Mesenchymal stem cell (in vitro differentiated cells and primary cell): ENCODE data around the gene TMEM8B.

Source experiments
- DNase-seq: peaks from one replicate; pipeline ENCODE4 v3.0.0-alpha.2; 2013
- H2AFZ ChIP-seq: one replicate; pipeline ENCODE4 v1.6.1; 2013; ENCODE audit warnings: low read depth, mild to moderate bottlenecking, control low read depth, inconsistent platforms, low read length, moderate library complexity
- H2AK5ac ChIP-seq: 2 replicates; pipeline ENCODE4 v1.6.1; 2013; ENCODE audit warnings: low read length, moderate library complexity, mild to moderate bottlenecking, inconsistent platforms; ENCODE audit not compliant: severe bottlenecking
- H2BK120ac ChIP-seq: one replicate; pipeline ENCODE4 v1.6.1; 2013; ENCODE audit warnings: low read depth, mild to moderate bottlenecking, inconsistent platforms, low read length, moderate library complexity
- H2BK12ac ChIP-seq, 2 experiments: one replicate each; pipeline ENCODE4 v1.6.1; 2013; ENCODE audit warnings: inconsistent platforms in 2 of 2, low read length in 2 of 2, mild to moderate bottlenecking in 2 of 2, moderate library complexity in 2 of 2, control low read depth in 1 of 2
- H2BK15ac ChIP-seq: one replicate; pipeline ENCODE4 v1.6.1; 2013; ENCODE audit warnings: mild to moderate bottlenecking, low read depth, inconsistent platforms; ENCODE audit not compliant: poor library complexity, severe bottlenecking
- H2BK5ac ChIP-seq: 2 replicates; pipeline ENCODE4 v1.6.1; 2013; ENCODE audit warnings: low read depth, mild to moderate bottlenecking, low read length, control low read depth, inconsistent platforms; ENCODE audit not compliant: poor library complexity, severe bottlenecking
- H3K14ac ChIP-seq, 2 experiments: one replicate each; pipeline ENCODE4 v1.6.1; 2013; ENCODE audit warnings: inconsistent platforms in 2 of 2, low read length in 2 of 2, control low read depth in 1 of 2, mild to moderate bottlenecking in 1 of 2, moderate library complexity in 1 of 2
- H3K18ac ChIP-seq, 2 experiments: one replicate each; pipeline ENCODE4 v1.6.1; 2013; ENCODE audit warnings: inconsistent platforms in 2 of 2, low read length in 2 of 2, control low read depth in 1 of 2, low read depth in 1 of 2, mild to moderate bottlenecking in 1 of 2
- H3K23ac ChIP-seq, 2 experiments: one replicate each; pipeline ENCODE4 v1.6.1; 2013; ENCODE audit warnings: inconsistent platforms in 2 of 2, low read length in 2 of 2, mild to moderate bottlenecking in 2 of 2, moderate library complexity in 2 of 2, control low read depth in 1 of 2
- H3K27ac ChIP-seq: 2 replicates; pipeline ENCODE4 v1.5.1; 2013; ENCODE audit warnings: mild to moderate bottlenecking, moderate library complexity, low read length, control low read depth, inconsistent platforms; ENCODE audit not compliant: poor library complexity, severe bottlenecking
- H3K27me3 ChIP-seq, 2 experiments: 2 replicates each; pipeline versions ENCODE4 v1.6.1 to v1.7.0; 2013; ENCODE audit warnings: low read length in 2 of 2, mild to moderate bottlenecking in 2 of 2, moderate library complexity in 2 of 2, control low read depth in 1 of 2, inconsistent platforms in 1 of 2; ENCODE audit not compliant: control insufficient read depth in 1 of 2, insufficient read depth in 1 of 2
- H3K36me3 ChIP-seq, 2 experiments: 2 replicates each; pipeline versions ENCODE4 v1.6.1 to v1.7.0; 2013; ENCODE audit warnings: low read length in 2 of 2, control low read depth in 1 of 2, inconsistent platforms in 1 of 2, low read depth in 1 of 2, mild to moderate bottlenecking in 1 of 2; ENCODE audit not compliant: insufficient read depth in 2 of 2, control insufficient read depth in 1 of 2
- H3K4ac ChIP-seq, 2 experiments: one replicate each; pipeline ENCODE4 v1.6.1; 2013; ENCODE audit warnings: inconsistent platforms in 2 of 2, low read length in 2 of 2, mild to moderate bottlenecking in 2 of 2, moderate library complexity in 2 of 2, control low read depth in 1 of 2, low read depth in 1 of 2
- H3K4me1 ChIP-seq: 2 replicates; pipeline ENCODE4 v1.6.1; 2013; ENCODE audit warnings: low read depth, low read length, control low read depth; ENCODE audit not compliant: control insufficient read depth, insufficient read depth
- H3K4me2 ChIP-seq: 2 replicates; pipeline ENCODE4 v1.6.1; 2013; ENCODE audit warnings: low read length, mild to moderate bottlenecking, inconsistent platforms; ENCODE audit not compliant: poor library complexity, severe bottlenecking
- H3K4me3 ChIP-seq, 2 experiments: 2 replicates each; pipeline versions ENCODE4 v1.5.1 to v1.7.0; 2013; ENCODE audit warnings: low read length in 2 of 2, mild to moderate bottlenecking in 2 of 2, control low read depth in 1 of 2, low read depth in 1 of 2; ENCODE audit not compliant: insufficient read depth in 1 of 2
- H3K79me1 ChIP-seq: replicated peaks from 2 replicates; pipeline ENCODE4 v1.6.1; 2013; ENCODE audit warnings: mild to moderate bottlenecking, control low read depth, low read length, inconsistent platforms; ENCODE audit not compliant: poor library complexity, severe bottlenecking
- H3K9ac ChIP-seq: 2 replicates; pipeline ENCODE4 v1.7.0; 2013; ENCODE audit warnings: mild to moderate bottlenecking, low read length, moderate library complexity
- H3K9me3 ChIP-seq: 2 replicates; pipeline ENCODE4 v1.7.0; 2013; ENCODE audit warnings: mild to moderate bottlenecking, low read length; ENCODE audit not compliant: control insufficient read depth
- H4K8ac ChIP-seq: one replicate; pipeline ENCODE4 v1.6.1; 2013; ENCODE audit warnings: inconsistent platforms, mild to moderate bottlenecking, low read length, moderate library complexity
- H4K91ac ChIP-seq: one replicate; pipeline ENCODE4 v1.6.1; 2013; ENCODE audit warnings: mild to moderate bottlenecking, low read length, inconsistent platforms
- WGBS: methylation state at CpG from one replicate; pipeline ENCODE4 v1.1.7; 2013; ENCODE audit warnings: mixed read lengths; 5-methylcytosine and 5-hydroxymethylcytosine counted together

Gene TMEM8B

GRCh38 chr9:35812025-35812602 is 16.9 kb upstream of the TMEM8B start, which contains the start of gene SPAG8:
Gene SPAG8, minus strand, starts transcription at chr9:35812262. Its CDS starts 115 bp downstream, at chr9:35812147.
- Histone ChIP-seq H2BK120ac (no peak within 1 kb of the TSS), H2AK5ac (peak within 1 kb of the TSS; percentile 42), H3K4ac (peak within 1 kb of the TSS; percentile 13 to 55), H3K18ac (peak within 1 kb of the TSS in 1 of 2 experiments; percentile 67), H3K4me1 (peaks cover 13% of the 10 kb centered on the region), H4K91ac (no peak within 1 kb of the TSS), H3K4me3 (peak within 1 kb of the TSS; percentile 53 to 81), H3K4me2 (peak within 1 kb of the TSS; percentile 75), H3K36me3 (peaks cover 26 to 31% of the 10 kb centered on the region in 2 experiments), H3K23ac (no peak within 1 kb of the TSS), H3K79me1 (peaks cover 9% of the 10 kb centered on the region), H3K27ac (peak within 1 kb of the TSS; percentile 46), H2BK15ac (no peak within 1 kb of the TSS), H3K9me3 (no peaks in the 10 kb centered on the region), H2AFZ (peak within 1 kb of the TSS; percentile 47), H4K8ac (peak within 1 kb of the TSS; percentile 92), H3K14ac (no peak within 1 kb of the TSS), H3K9ac (peak within 1 kb of the TSS; percentile 86), H3K27me3 (peaks cover 0 to 4% of the 10 kb centered on the region in 2 experiments), H2BK5ac (no peak within 1 kb of the TSS), H2BK12ac (no peak within 1 kb of the TSS)
- WGBS, result 5% methylated on average over 28 of the region's 28 CpGs
- DNase-seq, result peak; percentile 96

GRCh38 chr9:35813434-35814105 is 15.5 kb upstream of the TMEM8B start:
- no peak overlapping the region for H2AFZ ChIP-seq
- 76% methylated on average over 7 of the region's 10 CpGs for WGBS
- no peaks in the 10 kb centered on the region for H3K9me3 ChIP-seq
- H3K18ac ChIP-seq, result no peak overlapping the region
- H2BK5ac ChIP-seq, result no peak overlapping the region
- H3K4me2 ChIP-seq, result no peak overlapping the region
- H3K4me1 ChIP-seq, result peaks cover 13% of the 10 kb centered on the region
- peak overlapping the region in 1 of 2 experiments; percentile 35 for H3K4ac ChIP-seq
- H4K8ac ChIP-seq, result peak overlapping the region; percentile 65
- no peak overlapping the region for H4K91ac ChIP-seq
- H3K14ac ChIP-seq, result no peak overlapping the region
- peak overlapping the region; percentile 42 for H2AK5ac ChIP-seq
- no peak overlapping the region for H2BK12ac ChIP-seq
- H2BK120ac ChIP-seq, result no peak overlapping the region
- H3K27me3 ChIP-seq, result peaks cover 0 to 12% of the 10 kb centered on the region in 2 experiments
- H2BK15ac ChIP-seq, result no peak overlapping the region
- H3K27ac ChIP-seq, result no peak overlapping the region
- no peak overlapping the region for H3K23ac ChIP-seq
- peaks cover 9% of the 10 kb centered on the region for H3K79me1 ChIP-seq
- peaks cover 17 to 20% of the 10 kb centered on the region in 2 experiments for H3K36me3 ChIP-seq
- peak overlapping the region; percentile 86 for H3K9ac ChIP-seq
- peak overlapping the region in 1 of 2 experiments; percentile 90 for H3K4me3 ChIP-seq
- DNase-seq, result peak; percentile 49

- Histone ChIP-seq H2BK5ac (peak overlapping the region; percentile 81), H2BK15ac (peak overlapping the region; percentile 15), H3K27ac (peak overlapping the region; percentile 80), H3K4me2 (peak overlapping the region; percentile 82), H2BK12ac (no peak overlapping the region), H3K36me3 (peaks cover 10 to 13% of the 10 kb centered on the region in 2 experiments), H3K4ac (peak overlapping the region; percentile 76 to 91), H3K79me1 (peaks cover 9% of the 10 kb centered on the region), H3K27me3 (peaks cover 0 to 12% of the 10 kb centered on the region in 2 experiments), H3K9ac (peak overlapping the region; percentile 86), H3K18ac (peak overlapping the region; percentile 86 to 98), H3K9me3 (no peaks in the 10 kb centered on the region), H4K91ac (peak overlapping the region; percentile 91), H3K14ac (peak overlapping the region in 1 of 2 experiments; percentile 98), H4K8ac (peak overlapping the region; percentile 93), H2BK120ac (peak overlapping the region; percentile 84), H3K4me3 (peak overlapping the region; percentile 90 to 93), H3K4me1 (peaks cover 13% of the 10 kb centered on the region), H2AK5ac (peak overlapping the region; percentile 25), H2AFZ (peak overlapping the region; percentile 66), H3K23ac (peak overlapping the region in 1 of 2 experiments; percentile 81)
- WGBS, result 11% methylated on average over 25 of the region's 29 CpGs
- DNase-seq, result peak; percentile 75
These were observed 14.8 kb upstream of the TMEM8B start for GRCh38 chr9:35814106-35814840.
